ENCODE results near the gene SFRP2. TPM values are rescaled to one million over a fixed set of nuclear protein-coding genes. Genes with fewer than 3 reads are reported as not detected.

The SFRP2 gene
- total RNA-seq, 1 donor from 2014 or later = 203 TPM

- no peak for TF ChIP-seq CTCF (conservative IDR thresholded peaks at IDR 0.05)
- H3K27me3 Mint-ChIP-seq (ENCODE audit: low read depth) = no peaks in the 10 kb centered on the region
- H3K4me1 Mint-ChIP-seq = peaks cover 46% of the 10 kb centered on the region
- peaks cover 31% of the 10 kb centered on the region for H3K36me3 Mint-ChIP-seq (ENCODE audit: low read depth)
- H3K9me3 Mint-ChIP-seq = no peaks in the 10 kb centered on the region
- no peak for DNase-seq (ENCODE audit: low read depth, low spot score)
- H3K27ac Mint-ChIP-seq (ENCODE audit: unreplicated experiment) = no peak overlapping the region
- H3K4me3 Mint-ChIP-seq = peak overlapping the region; percentile 29
Measured at GRCh38 chr4:153755186-153755585, 33.7 kb downstream of the SFRP2 start.

- DNase-seq (ENCODE audit: low read depth, low spot score) = peak; percentile 82
- Mint-ChIP-seq H3K4me1 (peaks cover 28% of the 10 kb centered on the region), H3K27me3 (ENCODE audit: low read depth) (no peaks in the 10 kb centered on the region), H3K4me3 (no peak overlapping the region), H3K27ac (ENCODE audit: unreplicated experiment) (no peak overlapping the region), H3K9me3 (no peaks in the 10 kb centered on the region), H3K36me3 (ENCODE audit: low read depth) (peaks cover 23% of the 10 kb centered on the region)
- peak; percentile 84 for TF ChIP-seq CTCF (conservative IDR thresholded peaks at IDR 0.05)
Measured at GRCh38 chr4:153750197-153750817, 38.6 kb downstream of the SFRP2 start.

- DNase-seq (ENCODE audit: low read depth, low spot score) = no peak
- Mint-ChIP-seq H3K36me3 (ENCODE audit: low read depth) (peaks cover 20% of the 10 kb centered on the region), H3K4me1 (peaks cover 26% of the 10 kb centered on the region), H3K9me3 (no peaks in the 10 kb centered on the region), H3K27ac (ENCODE audit: unreplicated experiment) (no peak overlapping the region), H3K4me3 (no peak overlapping the region), H3K27me3 (ENCODE audit: low read depth) (no peaks in the 10 kb centered on the region)
- no peak for TF ChIP-seq CTCF (conservative IDR thresholded peaks at IDR 0.05)
Measured at GRCh38 chr4:153748378-153748777, 40.5 kb downstream of the SFRP2 start.

- Mint-ChIP-seq H3K4me1 (peaks cover 21% of the 10 kb centered on the region), H3K27me3 (ENCODE audit: low read depth) (no peaks in the 10 kb centered on the region), H3K4me3 (no peak overlapping the region), H3K36me3 (ENCODE audit: low read depth) (peaks cover 21% of the 10 kb centered on the region), H3K9me3 (no peaks in the 10 kb centered on the region), H3K27ac (ENCODE audit: unreplicated experiment) (peak overlapping the region; percentile 53)
- TF ChIP-seq CTCF (conservative IDR thresholded peaks at IDR 0.05) = no peak
- no peak for DNase-seq (ENCODE audit: low read depth, low spot score)
Measured at GRCh38 chr4:153747406-153747955, 41.4 kb downstream of the SFRP2 start.

GRCh38 chr4:153745651-153746050, 43.2 kb downstream of the SFRP2 start:
- peaks cover 34% of the 10 kb centered on the region for H3K36me3 Mint-ChIP-seq (ENCODE audit: low read depth)
- H3K4me1 Mint-ChIP-seq = peaks cover 21% of the 10 kb centered on the region
- H3K27ac Mint-ChIP-seq (ENCODE audit: unreplicated experiment) = no peak overlapping the region
- no peak for DNase-seq (ENCODE audit: low read depth, low spot score)
- H3K9me3 Mint-ChIP-seq = peaks cover 7% of the 10 kb centered on the region
- no peak overlapping the region for H3K4me3 Mint-ChIP-seq
- H3K27me3 Mint-ChIP-seq (ENCODE audit: low read depth) = no peaks in the 10 kb centered on the region
- no peak for TF ChIP-seq CTCF (conservative IDR thresholded peaks at IDR 0.05)
